Endothelial cell of umbilical vein (primary cell): Measurements from ENCODE around the gene ELMOD3. TPM values are rescaled to one million over a fixed set of nuclear protein-coding genes. Genes with fewer than 3 reads are reported as not detected.
A peak's percentile ranks its signal among the peaks of the same experiment; 100 is the strongest.

Experiments
- BruUV-seq: library from RNA; stranded (reverse); fragments of 400-500 nt; replicated peaks from 2 replicates; lab custom pipeline; 2021; lab: Mats Ljungman, UMichigan
- CTCF ChIA-PET: fragments of 300-600, 350-600 bp; sonication (Branson Sonifier 250); formaldehyde crosslinking; loops from one replicate; lab custom pipeline; 2021; ENCODE audit warnings: antibody characterized with exemption, inconsistent platforms; lab: Charles Lee
- POLR2A ChIA-PET: fragments of 300-600, 350-600 bp; sonication (Branson Sonifier 250); formaldehyde crosslinking; loops from one replicate; lab custom pipeline; 2021; ENCODE audit warnings: antibody characterized with exemption, inconsistent platforms; lab: Charles Lee
- DNase-seq: peaks from one replicate; pipeline ENCODE4 v3.0.0-alpha.2; 2011; ENCODE audit warnings: low read depth, low spot score
- FAIRE-seq: peaks from 2 replicates; lab custom pipeline; 2011; peaks lifted over from hg19 to GRCh38; lab: Jason Lieb, UNC
- H2AFZ ChIP-seq: 2 replicates; pipeline ENCODE4 v1.6.0; 2012; ENCODE audit warnings: low read depth, low read length, control low read depth, inconsistent platforms
- H3K27ac ChIP-seq: 2 replicates; pipeline ENCODE4 v1.5.1; 2011; ENCODE audit warnings: low read depth, mild to moderate bottlenecking, control low read depth, low read length, moderate library complexity; ENCODE audit not compliant: insufficient read depth
- H3K27me3 ChIP-seq, 2 experiments: 2 replicates each; pipeline versions ENCODE4 v1.6.0 to v1.6.1; 2011; ENCODE audit warnings: low read length in 2 of 2, mixed read lengths in 1 of 2; ENCODE audit not compliant: control insufficient read depth in 2 of 2, insufficient read depth in 2 of 2
- H3K36me3 ChIP-seq, 2 experiments: 2 replicates in 1 of 2; 3 replicates in 1 of 2; pipeline ENCODE4 v1.5.1; 2011; ENCODE audit warnings: low read length in 2 of 2, mild to moderate bottlenecking in 1 of 2, moderate library complexity in 1 of 2; ENCODE audit not compliant: control insufficient read depth in 2 of 2, insufficient read depth in 2 of 2; ENCODE audit errors: extremely low read depth in 1 of 2
- H3K4me1 ChIP-seq: 3 replicates; pipeline ENCODE4 v1.5.1; 2011; ENCODE audit warnings: mild to moderate bottlenecking, low read length; ENCODE audit not compliant: control insufficient read depth, insufficient read depth; ENCODE audit errors: extremely low read depth
- H3K4me2 ChIP-seq: 2 replicates; pipeline ENCODE4 v1.6.1; 2011; ENCODE audit warnings: low read length, control low read depth, mixed read lengths; ENCODE audit not compliant: insufficient read depth
- H3K4me3 ChIP-seq, 3 experiments: fragments of 200-600 bp in 1 of 3; sonication (generic), shearing (Covaris generic) in 1 of 3; replicated peaks in 1 of 3; 2 replicates each; pipeline ENCODE4 v1.5.1; 2011 to 2016; ENCODE audit warnings: control low read depth in 3 of 3, low read length in 3 of 3, mild to moderate bottlenecking in 2 of 3, inconsistent platforms in 1 of 3, low read depth in 1 of 3, moderate library complexity in 1 of 3; ENCODE audit not compliant: insufficient read depth in 1 of 3
- H3K79me2 ChIP-seq: 2 replicates; pipeline ENCODE4 v1.6.0; 2012; ENCODE audit warnings: low read length, inconsistent platforms; ENCODE audit not compliant: control insufficient read depth, insufficient read depth
- H3K9ac ChIP-seq: replicated peaks from 2 replicates; pipeline ENCODE3; 2011; ENCODE audit warnings: low read length, control low read depth; ENCODE audit not compliant: insufficient read depth; ENCODE audit errors: extremely low read depth
- H3K9me1 ChIP-seq: replicated peaks from 3 replicates; pipeline ENCODE4 v1.6.0; 2011; ENCODE audit warnings: mild to moderate bottlenecking, low read length; ENCODE audit not compliant: control insufficient read depth, insufficient read depth; ENCODE audit errors: extremely low read depth
- H3K9me3 ChIP-seq: replicated peaks from 2 replicates; pipeline ENCODE4 v1.5.1; 2012; ENCODE audit warnings: low read length, inconsistent platforms; ENCODE audit not compliant: control insufficient read depth, insufficient read depth
- H4K20me1 ChIP-seq: replicated peaks from 2 replicates; pipeline ENCODE3; 2011; ENCODE audit warnings: mild to moderate bottlenecking, low read length; ENCODE audit not compliant: control insufficient read depth, insufficient read depth; ENCODE audit errors: extremely low read depth
- EZH2 ChIP-seq: IDR thresholded peaks from 2 replicates; pipeline ENCODE4 v1.6.1; 2012; ENCODE audit warnings: borderline replicate concordance, low read depth, mild to moderate bottlenecking, moderate library complexity, low read length, inconsistent platforms; ENCODE audit not compliant: severe bottlenecking
- FOS ChIP-seq: IDR thresholded peaks from 2 replicates; pipeline ENCODE4 v1.6.1; 2011; ENCODE audit warnings: mild to moderate bottlenecking, low read length, moderate library complexity, borderline replicate concordance; ENCODE audit not compliant: insufficient read depth
- GATA2 ChIP-seq: IDR thresholded peaks from 2 replicates; pipeline ENCODE4 v1.7.0; 2011; ENCODE audit warnings: low read depth, mild to moderate bottlenecking, moderate library complexity, mixed read lengths, low read length; ENCODE audit not compliant: insufficient read length, insufficient read depth
- JUN ChIP-seq: IDR thresholded peaks from 2 replicates; pipeline ENCODE4 v1.6.1; 2011; ENCODE audit warnings: borderline replicate concordance, low read depth; ENCODE audit not compliant: insufficient read length, insufficient read depth
- MYC ChIP-seq: IDR thresholded peaks from one replicate; pipeline ENCODE4 v1.6.1; 2011; ENCODE audit warnings: mild to moderate bottlenecking, low read depth, low read length
- POLR2A ChIP-seq: IDR thresholded peaks from 2 replicates; pipeline ENCODE4 v1.6.1; 2012; ENCODE audit warnings: low read depth, mild to moderate bottlenecking, control low read depth, low read length
- POLR2AphosphoS5 ChIP-seq: IDR thresholded peaks from 2 replicates; pipeline ENCODE4 v1.6.1; 2012; ENCODE audit warnings: low read depth, mild to moderate bottlenecking, control low read depth, low read length, moderate library complexity; ENCODE audit not compliant: insufficient read depth
- dilution Hi-C: fragments of 300-500 bp; cut with MboI; formaldehyde crosslinking; loops from one replicate; pipeline ENCODE4 v1.15.0; 2019; ENCODE audit warnings: low sequenced_read_pairs; ENCODE audit not compliant: extremely low pct_ligation_motif_present
- intact Hi-C: fragments of 100-400 bp; cut with micrococcal nuclease; formaldehyde crosslinking; loops from one replicate; pipeline ENCODE4 v1.10.0; 2022
- polyA plus RNA-seq, 4 experiments: library from polyadenylated mRNA; depleted of rRNA in 3 of 4; stranded (reverse) in 3 of 4; unstranded in 1 of 4; fragments of >200 nt; gene quantifications; 2 replicates each; pipeline versions ENCODE4 v1.2.1 to v1.2.3, GENCODE V29; 2011 to 2012; ENCODE audit warnings: missing spikeins in 1 of 4
- total RNA-seq: library from RNA; stranded (reverse); gene quantifications from 2 replicates; pipeline ENCODE4 v1.2.3, GENCODE V29; 2021
- TF ChIP-seq, protein P1 (sequence below): IDR thresholded peaks from 2 replicates; pipeline ENCODE4 v1.6.1; 2011; ENCODE audit not compliant: insufficient read depth, insufficient read length
- TF ChIP-seq, protein P2 (sequence below), 2 donors: IDR thresholded peaks; 1 replicate in 1 of 2; 2 replicates in 1 of 2; pipeline ENCODE4 v1.5.1; 2011; ENCODE audit warnings: low read length in 2 of 2, mild to moderate bottlenecking in 2 of 2, moderate library complexity in 2 of 2, control low read depth in 1 of 2, inconsistent platforms in 1 of 2, low read depth in 1 of 2; ENCODE audit not compliant: insufficient read depth in 1 of 2; ENCODE audit errors: extremely low read depth in 1 of 2

Gene ELMOD3
- total and polyA plus RNA-seq, 2 donors (not counting 3 experiments of a cell fraction or from before 2014, with no cell fraction given): 12.3 to 22.0 TPM

- Histone ChIP-seq H3K9me3 (no peaks in the 10 kb centered on the region), H3K27ac (no peak overlapping the region), H3K4me1 (no peaks in the 10 kb centered on the region), H4K20me1 (no peaks in the 10 kb centered on the region), H3K9ac (no peak overlapping the region), H2AFZ (no peak overlapping the region), H3K36me3 (peaks cover 3 to 11% of the 10 kb centered on the region in 2 experiments), H3K4me3 (no peak overlapping the region), H3K9me1 (no peaks in the 10 kb centered on the region), H3K79me2 (no peaks in the 10 kb centered on the region), H3K27me3 (no peaks in the 10 kb centered on the region), H3K4me2 (no peak overlapping the region)
- CTCF ChIA-PET: interaction anchor here (7.2 kb wide), 1 partner anchor 162 kb away, joined by 99 read pairs; no protein-coding TSS in a partner anchor
- BruUV-seq: no TSS peak
- FAIRE-seq: no peak
- POLR2A ChIA-PET: no interaction called here
- intact Hi-C loops (no loop called here), dilution Hi-C loops (no loop called here)
- no peak for TF ChIP-seq POLR2AphosphoS5
- TF ChIP-seq FOS: no peak
- TF ChIP-seq MYC: no peak
- TF ChIP-seq EZH2: no peak
- TF ChIP-seq POLR2A: no peak
- DNase-seq: no peak
These were observed 34.4 kb downstream of the ELMOD3 start for GRCh38 chr2:85388878-85389538.

DNA sequence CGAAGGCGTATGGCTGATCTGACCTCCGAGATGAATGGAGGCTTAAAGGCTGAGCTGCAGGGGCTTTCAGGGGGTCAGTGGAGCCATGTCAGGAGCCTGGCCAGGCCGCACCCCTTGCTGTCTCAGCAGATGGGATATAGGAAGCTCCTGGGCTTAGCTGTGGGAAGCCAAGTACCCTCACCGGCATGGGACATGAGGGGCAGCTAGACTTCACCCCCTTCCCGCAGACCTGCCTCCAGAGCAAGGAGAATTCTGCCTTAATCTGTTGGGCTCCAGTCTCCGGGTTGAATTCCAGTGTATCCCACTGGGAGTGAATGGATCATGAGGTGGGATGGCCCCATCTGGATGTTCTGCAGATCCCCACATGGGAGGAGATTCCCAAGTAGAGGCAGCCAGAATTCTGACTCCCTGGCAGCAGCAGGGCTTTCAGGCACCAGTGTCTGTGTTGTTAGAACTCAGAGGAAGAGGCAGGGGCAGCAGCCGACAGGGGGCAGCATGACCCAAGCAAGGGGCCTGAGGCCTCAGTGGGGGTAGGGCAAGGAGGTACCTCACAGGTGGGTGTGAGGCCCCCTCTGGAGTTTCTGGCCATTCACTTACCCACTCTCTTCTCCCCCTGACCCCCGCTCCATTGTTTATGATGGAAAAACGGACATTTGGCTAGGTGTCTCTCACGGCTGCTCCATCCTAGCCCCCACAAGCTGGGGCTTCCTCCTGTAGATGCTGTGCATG, 36.5 kb downstream of the ELMOD3 start:
- H3K79me2 ChIP-seq: no peaks in the 10 kb centered on the region
- CTCF ChIA-PET: interaction anchor here (0.9 to 7.2 kb wide), 6 partner anchors 8 to 320 kb away, joined by 3 to 99 read pairs (median 3); partner anchors contain the start of gene C2orf68
- no peaks in the 10 kb centered on the region for H3K4me1 ChIP-seq
- H3K9ac ChIP-seq: no peak overlapping the region
- no peaks in the 10 kb centered on the region for H4K20me1 ChIP-seq
- TF ChIP-seq FOS: no peak
- no peak for TF ChIP-seq JUN
- TF ChIP-seq, protein P1, sequence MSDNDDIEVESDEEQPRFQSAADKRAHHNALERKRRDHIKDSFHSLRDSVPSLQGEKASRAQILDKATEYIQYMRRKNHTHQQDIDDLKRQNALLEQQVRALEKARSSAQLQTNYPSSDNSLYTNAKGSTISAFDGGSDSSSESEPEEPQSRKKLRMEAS: no peak
- no peak for TF ChIP-seq EZH2
- TF ChIP-seq POLR2A: no peak
- no peak for TF ChIP-seq MYC
- no peak for TF ChIP-seq GATA2
- TF ChIP-seq, protein P2, sequence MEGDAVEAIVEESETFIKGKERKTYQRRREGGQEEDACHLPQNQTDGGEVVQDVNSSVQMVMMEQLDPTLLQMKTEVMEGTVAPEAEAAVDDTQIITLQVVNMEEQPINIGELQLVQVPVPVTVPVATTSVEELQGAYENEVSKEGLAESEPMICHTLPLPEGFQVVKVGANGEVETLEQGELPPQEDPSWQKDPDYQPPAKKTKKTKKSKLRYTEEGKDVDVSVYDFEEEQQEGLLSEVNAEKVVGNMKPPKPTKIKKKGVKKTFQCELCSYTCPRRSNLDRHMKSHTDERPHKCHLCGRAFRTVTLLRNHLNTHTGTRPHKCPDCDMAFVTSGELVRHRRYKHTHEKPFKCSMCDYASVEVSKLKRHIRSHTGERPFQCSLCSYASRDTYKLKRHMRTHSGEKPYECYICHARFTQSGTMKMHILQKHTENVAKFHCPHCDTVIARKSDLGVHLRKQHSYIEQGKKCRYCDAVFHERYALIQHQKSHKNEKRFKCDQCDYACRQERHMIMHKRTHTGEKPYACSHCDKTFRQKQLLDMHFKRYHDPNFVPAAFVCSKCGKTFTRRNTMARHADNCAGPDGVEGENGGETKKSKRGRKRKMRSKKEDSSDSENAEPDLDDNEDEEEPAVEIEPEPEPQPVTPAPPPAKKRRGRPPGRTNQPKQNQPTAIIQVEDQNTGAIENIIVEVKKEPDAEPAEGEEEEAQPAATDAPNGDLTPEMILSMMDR (IDR thresholded peaks at IDR 0.05; ENCODE audit: extremely low read depth in 1 of 2, insufficient read depth in 1 of 2, low read depth in 1 of 2, low read length in 2 of 2): peak; percentile 64 to 80
- no TSS peak for BruUV-seq
- no peak overlapping the region for H3K27ac ChIP-seq
- H3K9me3 ChIP-seq: no peaks in the 10 kb centered on the region
- no peak overlapping the region for H3K4me3 ChIP-seq
- H3K4me2 ChIP-seq: no peak overlapping the region
- dilution Hi-C loops (no loop called here), intact Hi-C loops (loop anchor here (1.0 kb wide), 1 partner anchor 161 kb away; no protein-coding TSS in a partner anchor)
- DNase-seq: peak; percentile 38
- POLR2A ChIA-PET: no interaction called here
- H3K9me1 ChIP-seq: no peaks in the 10 kb centered on the region
- FAIRE-seq: peak; percentile 37
- H3K27me3 ChIP-seq: no peaks in the 10 kb centered on the region
- H2AFZ ChIP-seq: no peak overlapping the region
- peaks cover 3 to 11% of the 10 kb centered on the region in 2 experiments for H3K36me3 ChIP-seq
